ENCODE results near the gene ARID3C.

DNA sequence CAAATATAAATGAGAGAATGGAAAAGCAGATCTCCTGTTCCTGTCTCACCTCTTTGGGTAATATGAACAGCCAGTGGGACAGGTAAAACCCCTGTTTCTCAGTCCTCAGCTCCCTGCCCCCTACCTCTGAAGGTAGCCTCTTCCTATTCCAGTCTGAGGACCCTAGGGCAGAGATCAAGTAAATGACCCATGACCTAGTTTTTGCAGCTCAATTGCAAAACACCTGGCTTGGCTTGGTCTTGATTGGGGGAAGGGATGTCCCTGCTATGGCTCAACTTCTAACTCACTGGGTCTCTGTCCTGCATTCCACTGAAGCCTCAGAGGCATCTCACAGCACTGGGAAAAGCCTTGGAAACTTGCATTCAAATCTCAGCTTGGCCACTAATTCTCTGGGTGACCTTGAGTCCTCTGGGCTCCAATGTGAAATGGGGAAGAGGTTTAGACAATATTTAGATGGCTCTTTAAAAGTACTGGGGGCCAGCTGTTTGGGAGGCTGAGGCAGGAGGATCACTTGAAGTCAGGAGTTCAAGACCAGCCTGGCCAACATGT is 16.0 kb upstream of the ARID3C start:
- TF ChIP-seq, protein P1, sequence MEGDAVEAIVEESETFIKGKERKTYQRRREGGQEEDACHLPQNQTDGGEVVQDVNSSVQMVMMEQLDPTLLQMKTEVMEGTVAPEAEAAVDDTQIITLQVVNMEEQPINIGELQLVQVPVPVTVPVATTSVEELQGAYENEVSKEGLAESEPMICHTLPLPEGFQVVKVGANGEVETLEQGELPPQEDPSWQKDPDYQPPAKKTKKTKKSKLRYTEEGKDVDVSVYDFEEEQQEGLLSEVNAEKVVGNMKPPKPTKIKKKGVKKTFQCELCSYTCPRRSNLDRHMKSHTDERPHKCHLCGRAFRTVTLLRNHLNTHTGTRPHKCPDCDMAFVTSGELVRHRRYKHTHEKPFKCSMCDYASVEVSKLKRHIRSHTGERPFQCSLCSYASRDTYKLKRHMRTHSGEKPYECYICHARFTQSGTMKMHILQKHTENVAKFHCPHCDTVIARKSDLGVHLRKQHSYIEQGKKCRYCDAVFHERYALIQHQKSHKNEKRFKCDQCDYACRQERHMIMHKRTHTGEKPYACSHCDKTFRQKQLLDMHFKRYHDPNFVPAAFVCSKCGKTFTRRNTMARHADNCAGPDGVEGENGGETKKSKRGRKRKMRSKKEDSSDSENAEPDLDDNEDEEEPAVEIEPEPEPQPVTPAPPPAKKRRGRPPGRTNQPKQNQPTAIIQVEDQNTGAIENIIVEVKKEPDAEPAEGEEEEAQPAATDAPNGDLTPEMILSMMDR (IDR thresholded peaks at IDR 0.05) = no peak
- TF ChIP-seq POLR2A (IDR thresholded peaks at IDR 0.05) = no peak
